Measurements from ENCODE around the gene BTNL8. TPM values are rescaled to one million over a fixed set of nuclear protein-coding genes. Genes with fewer than 3 reads are reported as not detected.
A peak's percentile ranks its signal among the peaks of the same experiment; 100 is the strongest.

Gene BTNL8
- total RNA-seq, 1 experiment from 2014 or later = 0.21 TPM

DNA sequence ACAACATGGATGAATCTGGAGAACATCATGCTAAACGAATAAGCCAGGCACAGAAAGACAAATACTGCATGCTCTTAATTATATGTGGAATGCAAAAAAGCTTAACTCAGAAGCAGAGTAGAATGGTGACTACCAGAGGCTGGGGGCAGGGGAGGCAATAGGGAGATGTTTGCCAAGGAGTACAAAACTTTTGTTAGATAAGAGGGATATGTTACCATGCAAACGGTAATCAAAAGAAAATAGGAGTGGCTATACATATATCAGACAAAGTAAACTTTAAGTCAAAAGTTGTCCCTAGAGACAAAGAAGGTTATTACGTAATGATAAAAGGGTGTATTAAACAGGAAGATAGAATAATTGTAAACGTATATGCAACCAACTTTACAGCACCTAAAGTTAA is 71.9 kb downstream of the BTNL8 start:
- DNase-seq = no peak
- Histone ChIP-seq H3K4me3 (ENCODE audit: insufficient read depth, low read depth, low read length) (no peak overlapping the region), H3K36me3 (replicated peaks; ENCODE audit: control insufficient read depth, insufficient read depth, low read length) (no peaks in the 10 kb centered on the region), H3K27me3 (ENCODE audit: control insufficient read depth, insufficient read depth, low read length) (no peaks in the 10 kb centered on the region)

DNA sequence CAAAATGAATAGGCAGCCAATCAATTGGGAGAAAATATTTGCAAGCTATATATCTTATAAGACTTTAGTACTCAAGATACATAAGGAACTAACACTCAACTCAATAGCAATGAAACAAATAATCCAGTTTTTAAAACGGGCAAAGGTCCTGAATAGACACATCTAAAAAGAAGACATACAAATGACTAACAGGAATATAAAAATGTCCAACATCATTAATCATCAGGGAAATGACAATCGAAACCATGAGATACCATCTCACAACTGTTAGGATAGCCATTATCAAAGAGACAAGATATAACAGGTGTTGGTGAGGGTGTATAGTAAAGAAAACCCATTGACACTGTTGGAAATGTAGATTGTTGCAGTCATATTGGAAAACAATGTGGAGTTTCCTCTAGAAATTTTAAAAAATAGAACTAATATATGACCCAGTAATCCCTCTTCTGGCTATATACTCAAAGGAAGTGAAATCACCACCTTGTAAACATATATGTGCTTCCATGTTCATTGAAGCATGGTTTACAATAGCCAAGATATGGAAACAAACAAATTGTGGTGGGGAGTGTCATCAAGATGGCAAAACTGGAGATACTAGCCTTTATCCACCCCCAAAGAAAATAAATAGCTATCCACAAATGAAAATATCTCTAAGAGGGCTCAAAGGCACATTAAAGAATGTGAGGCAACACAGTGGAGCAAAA is 75.8 kb downstream of the BTNL8 start:
- no peak for DNase-seq
- no peaks in the 10 kb centered on the region for H3K36me3 ChIP-seq (replicated peaks; ENCODE audit: control insufficient read depth, insufficient read depth, low read length)
- H3K27me3 ChIP-seq (ENCODE audit: control insufficient read depth, insufficient read depth, low read length) = no peaks in the 10 kb centered on the region
- H3K4me3 ChIP-seq (ENCODE audit: insufficient read depth, low read depth, low read length) = no peak overlapping the region

DNA sequence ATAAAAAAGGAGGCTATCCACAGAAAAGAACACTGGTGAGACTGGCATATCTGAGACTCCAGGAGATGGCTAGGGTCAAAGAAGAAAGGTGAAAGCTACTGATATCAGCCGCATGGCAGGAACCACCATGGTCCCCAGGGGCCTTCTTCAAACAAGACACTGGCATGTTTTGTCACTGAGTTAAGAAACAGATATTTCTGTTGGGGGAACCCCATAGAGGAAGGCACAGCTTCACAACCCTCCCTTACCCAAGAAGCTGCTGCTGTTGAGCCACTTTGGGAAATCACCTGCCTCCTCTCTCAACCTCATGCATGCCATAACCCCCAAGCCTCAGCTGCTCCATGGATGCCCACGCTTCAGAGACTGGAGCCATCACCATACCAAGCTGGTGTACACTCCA is 76.4 kb downstream of the BTNL8 start:
- H3K36me3 ChIP-seq (replicated peaks; ENCODE audit: control insufficient read depth, insufficient read depth, low read length) = no peaks in the 10 kb centered on the region
- DNase-seq = no peak
- H3K4me3 ChIP-seq (ENCODE audit: insufficient read depth, low read depth, low read length) = no peak overlapping the region
- H3K27me3 ChIP-seq (ENCODE audit: control insufficient read depth, insufficient read depth, low read length) = no peaks in the 10 kb centered on the region

DNA sequence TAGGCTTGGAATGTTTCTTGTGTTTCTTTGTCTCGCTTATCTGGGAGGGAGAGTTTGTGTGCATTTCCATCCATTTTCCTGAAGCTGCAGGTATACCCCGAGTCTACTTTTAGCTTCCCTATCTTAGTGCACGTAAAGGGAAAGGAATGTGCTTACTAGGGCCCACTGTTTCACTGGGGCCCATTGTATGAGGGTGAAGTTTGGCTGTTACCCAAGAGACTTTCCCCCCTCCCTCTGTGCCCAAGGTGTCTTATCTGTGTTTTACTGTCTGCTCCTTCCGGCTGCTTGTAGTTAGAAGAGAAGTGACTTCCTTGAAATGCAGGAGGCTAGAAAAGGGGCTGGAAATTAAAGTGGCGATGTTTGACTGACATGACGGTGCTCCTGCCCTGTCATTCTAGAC is 77.6 kb downstream of the BTNL8 start:
- Histone ChIP-seq H3K4me3 (ENCODE audit: insufficient read depth, low read depth, low read length) (no peak overlapping the region), H3K27me3 (ENCODE audit: control insufficient read depth, insufficient read depth, low read length) (no peaks in the 10 kb centered on the region), H3K36me3 (replicated peaks; ENCODE audit: control insufficient read depth, insufficient read depth, low read length) (no peaks in the 10 kb centered on the region)
- DNase-seq = no peak

DNA sequence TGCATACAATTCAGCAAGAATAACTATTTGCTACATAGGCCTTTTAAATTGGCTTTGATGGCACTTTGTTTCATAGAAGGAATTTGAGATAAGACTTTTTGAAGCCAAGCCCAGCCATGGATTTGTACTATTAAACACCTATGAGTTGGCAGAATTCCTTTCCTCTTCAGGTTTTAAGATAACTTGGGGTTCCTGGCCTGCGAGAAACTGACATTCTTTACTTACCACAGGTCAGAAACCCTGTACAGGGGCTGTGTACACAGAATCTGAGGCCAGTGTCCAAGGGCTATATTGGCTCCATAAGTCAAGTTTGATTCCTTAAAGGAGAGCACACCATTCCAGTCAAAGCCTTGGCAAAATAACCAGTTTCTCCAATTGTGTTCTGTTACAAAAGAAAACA is 78.9 kb downstream of the BTNL8 start:
- Histone ChIP-seq H3K27me3 (ENCODE audit: control insufficient read depth, insufficient read depth, low read length) (no peaks in the 10 kb centered on the region), H3K4me3 (ENCODE audit: insufficient read depth, low read depth, low read length) (no peak overlapping the region), H3K36me3 (replicated peaks; ENCODE audit: control insufficient read depth, insufficient read depth, low read length) (no peaks in the 10 kb centered on the region)
- no peak for DNase-seq

DNA sequence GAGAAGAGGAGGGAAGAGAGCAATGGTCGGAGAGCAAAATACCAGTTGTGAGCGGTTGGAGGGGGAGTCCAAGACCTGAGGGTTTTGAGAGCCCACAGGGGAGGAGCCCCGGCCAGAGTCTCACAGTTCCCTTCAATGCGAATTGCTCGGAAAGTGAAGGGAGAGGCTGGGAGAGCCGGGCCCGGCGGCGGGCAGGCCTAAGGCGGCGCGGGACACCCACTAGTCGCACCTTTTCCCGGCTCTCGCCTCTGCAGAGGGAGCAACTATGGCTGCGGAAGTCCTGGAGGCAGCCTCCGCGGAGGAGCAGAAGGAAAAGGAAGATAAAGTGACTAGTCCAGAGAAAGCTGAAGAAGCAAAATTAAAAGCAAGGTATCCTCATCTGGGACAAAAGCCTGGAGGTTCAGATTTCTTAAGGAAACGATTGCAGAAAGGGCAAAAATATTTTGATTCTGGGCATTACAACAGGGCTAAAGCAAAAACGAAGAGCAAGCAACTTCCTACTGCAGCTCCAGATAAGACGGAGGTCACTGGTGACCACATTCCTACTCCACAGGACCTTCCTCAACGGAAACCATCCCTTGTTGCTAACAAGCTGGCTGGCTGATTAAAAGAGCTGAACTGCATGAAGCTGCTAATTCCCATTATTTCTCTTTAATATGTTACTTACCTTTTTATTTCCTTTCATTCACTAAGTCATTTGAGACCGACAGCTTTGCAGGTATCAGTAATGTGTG is 83.2 kb downstream of the BTNL8 start:
- no peaks in the 10 kb centered on the region for H3K27me3 ChIP-seq (ENCODE audit: control insufficient read depth, insufficient read depth, low read length)
- DNase-seq = peak; percentile 54
- H3K4me3 ChIP-seq (ENCODE audit: insufficient read depth, low read depth, low read length) = no peak overlapping the region
- H3K36me3 ChIP-seq (replicated peaks; ENCODE audit: control insufficient read depth, insufficient read depth, low read length) = no peaks in the 10 kb centered on the region

DNA sequence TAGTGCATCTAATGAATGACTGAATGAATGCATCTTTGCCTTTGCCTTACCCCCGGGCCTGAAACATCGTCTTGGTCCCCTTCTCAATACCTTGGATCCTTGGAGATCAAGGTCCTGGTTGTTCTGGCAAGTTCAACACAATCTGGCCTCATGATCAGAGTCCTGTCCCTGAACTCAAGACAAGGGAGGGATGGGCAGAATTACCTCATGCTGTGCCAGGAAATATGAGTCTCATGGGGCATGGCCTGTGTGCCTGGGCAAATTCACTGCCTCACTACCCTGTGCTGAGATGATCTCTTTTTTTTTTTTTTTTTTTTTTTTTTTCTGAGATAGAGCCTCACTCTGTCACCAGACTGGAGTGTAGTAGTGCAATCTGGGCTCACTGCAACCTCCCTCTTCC is 89.1 kb downstream of the BTNL8 start:
- DNase-seq = no peak
- Histone ChIP-seq H3K27me3 (ENCODE audit: control insufficient read depth, insufficient read depth, low read length) (no peaks in the 10 kb centered on the region), H3K4me3 (ENCODE audit: insufficient read depth, low read depth, low read length) (no peak overlapping the region), H3K36me3 (replicated peaks; ENCODE audit: control insufficient read depth, insufficient read depth, low read length) (no peaks in the 10 kb centered on the region)

DNA sequence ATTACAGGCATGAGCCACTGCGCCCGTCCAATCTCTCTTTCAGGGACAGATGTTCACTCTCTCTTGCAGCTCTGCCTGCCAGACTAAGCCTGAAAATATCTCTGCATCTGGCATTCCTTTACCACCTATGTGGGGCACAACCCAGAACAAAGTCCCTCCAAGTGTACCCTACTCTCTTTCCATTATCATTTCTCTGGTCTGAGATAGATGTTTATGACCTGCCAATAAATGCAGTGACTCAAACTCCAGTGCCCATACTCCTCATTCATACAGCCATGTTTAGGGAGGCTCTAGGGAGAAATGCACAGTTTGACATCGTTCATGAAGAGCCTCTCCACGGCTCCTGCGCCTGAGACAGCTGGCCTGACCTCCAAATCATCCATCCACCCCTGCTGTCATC is 89.6 kb downstream of the BTNL8 start, which contains the start of gene BTNL3:
Gene BTNL3 (plus strand): TSS at position 255 of the 400 bp plus-strand sequence. CDS start 183 bp downstream, outside the sequence.
- no peak for DNase-seq
- no peaks in the 10 kb centered on the region for H3K36me3 ChIP-seq (replicated peaks; ENCODE audit: control insufficient read depth, insufficient read depth, low read length)
- H3K27me3 ChIP-seq (ENCODE audit: control insufficient read depth, insufficient read depth, low read length) = no peaks in the 10 kb centered on the region
- no peak within 1 kb of the TSS for H3K4me3 ChIP-seq (ENCODE audit: insufficient read depth, low read depth, low read length)

DNA sequence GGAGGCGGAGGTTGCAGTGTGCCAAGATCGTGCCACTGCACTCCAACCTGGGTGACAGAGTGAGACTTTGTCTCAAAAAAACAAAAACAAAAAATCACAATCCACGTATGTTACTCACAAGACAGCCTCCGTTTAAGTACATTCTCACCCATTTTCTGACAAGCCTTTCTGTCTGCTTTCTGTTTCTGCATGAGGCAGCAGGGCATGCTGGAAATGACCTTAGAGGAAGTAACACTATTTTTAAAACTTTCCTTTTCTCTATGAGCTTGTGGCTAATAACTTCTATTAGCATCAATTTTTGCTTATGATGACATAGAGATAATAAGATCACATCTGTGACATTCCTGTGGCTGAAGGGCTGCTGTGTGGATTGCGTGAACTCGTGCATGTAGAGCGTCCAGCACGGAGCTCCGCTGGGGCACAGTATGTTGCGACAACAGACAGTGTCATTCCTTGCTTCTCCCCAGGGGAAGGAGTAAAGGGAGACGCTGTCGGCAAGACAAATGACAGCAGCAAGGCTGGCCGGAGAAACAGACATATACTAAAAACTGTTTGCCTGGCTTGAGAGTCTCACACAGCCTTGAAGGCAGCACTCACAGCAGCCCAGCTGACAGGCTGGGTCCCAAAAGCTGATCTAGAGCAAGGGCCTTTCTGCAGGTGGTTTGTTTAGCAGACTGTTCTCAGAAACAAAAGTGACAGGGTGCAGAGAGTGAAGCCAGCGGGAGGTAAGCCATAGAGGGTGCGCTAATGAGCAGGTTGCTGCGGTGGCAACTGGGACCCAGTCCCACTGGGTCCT is 91.3 kb downstream of the BTNL8 start:
- Histone ChIP-seq H3K4me3 (ENCODE audit: insufficient read depth, low read depth, low read length) (no peak overlapping the region), H3K27me3 (ENCODE audit: control insufficient read depth, insufficient read depth, low read length) (no peaks in the 10 kb centered on the region), H3K36me3 (replicated peaks; ENCODE audit: control insufficient read depth, insufficient read depth, low read length) (no peaks in the 10 kb centered on the region)
- no peak for DNase-seq

DNA sequence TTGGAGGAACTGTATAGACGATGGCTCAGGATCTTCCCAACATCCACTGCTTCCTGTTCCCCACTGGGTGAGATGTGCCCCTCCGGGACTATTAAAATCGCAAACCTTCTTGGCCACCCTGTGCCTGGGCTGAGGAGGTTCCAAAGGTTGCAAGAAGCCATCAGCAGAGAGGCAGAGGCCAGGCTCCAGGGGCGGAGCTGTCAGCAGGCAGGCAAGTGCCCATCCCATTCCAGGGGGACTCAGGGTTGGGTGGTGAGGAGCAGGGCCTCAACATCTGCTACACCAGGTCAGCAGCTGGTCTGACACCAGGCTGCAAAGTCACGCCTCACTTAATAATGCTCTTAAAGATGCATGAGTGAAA is 91.9 kb downstream of the BTNL8 start:
- Histone ChIP-seq H3K4me3 (ENCODE audit: insufficient read depth, low read depth, low read length) (no peak overlapping the region), H3K36me3 (replicated peaks; ENCODE audit: control insufficient read depth, insufficient read depth, low read length) (no peaks in the 10 kb centered on the region), H3K27me3 (ENCODE audit: control insufficient read depth, insufficient read depth, low read length) (no peaks in the 10 kb centered on the region)
- DNase-seq = no peak

Other genes with a start within 250 kb of the BTNL8 start
- 7.2 and 13.8 TPM in 2 replicates for gene FLT4, start 249.6 kb upstream of the BTNL8 start, total RNA-seq (2014; rRNA removed; shearing (Covaris generic))
- gene OR2Y1, start 159.1 kb upstream of the BTNL8 start, total RNA-seq (2014; rRNA removed; shearing (Covaris generic)) = not detected in 2 replicates
- gene MGAT1, start 96.4 kb upstream of the BTNL8 start, total RNA-seq (2014; rRNA removed; shearing (Covaris generic)) = 76.1 and 77.8 TPM in 2 replicates
- 20.6 and 31.1 TPM in 2 replicates for gene ZFP62, start 37.9 kb upstream of the BTNL8 start, total RNA-seq (2014; rRNA removed; shearing (Covaris generic))
- gene BTNL3, start 89.7 kb downstream of the BTNL8 start, total RNA-seq (2014; rRNA removed; shearing (Covaris generic)) = not detected in 2 replicates
- gene BTNL9, start 141.1 kb downstream of the BTNL8 start, total RNA-seq (2014; rRNA removed; shearing (Covaris generic)) = 0.31 and 1.1 TPM in 2 replicates
- not detected in 2 replicates for gene OR2V1, start 232.0 kb downstream of the BTNL8 start, total RNA-seq (2014; rRNA removed; shearing (Covaris generic))
- not detected in 2 replicates for gene OR2V2, start 248.4 kb downstream of the BTNL8 start, total RNA-seq (2014; rRNA removed; shearing (Covaris generic))

Measured in H7 (cell line).